Smooth muscle cell (in vitro differentiated cells): Measurements from ENCODE around the gene ZDHHC14. TPM values are rescaled to one million over a fixed set of nuclear protein-coding genes. Genes with fewer than 3 reads are reported as not detected.
A peak's percentile ranks its signal among the peaks of the same experiment; 100 is the strongest.

ENCODE experiments used
- DNase-seq: peaks from one replicate; lab custom pipeline; 2025; ENCODE audit not compliant: unreplicated experiment; lab: John Stamatoyannopoulos, UW
- H2AFZ ChIP-seq: fragments of 200-600 bp; sonication (generic); 2 replicates; pipeline ENCODE4 v1.6.0; 2016; ENCODE audit warnings: antibody characterized with exemption, low read depth, mild to moderate bottlenecking
- H3F3A ChIP-seq: fragments of 200-600 bp; sonication (generic); 2 replicates; pipeline ENCODE4 v1.6.0; 2017; ENCODE audit warnings: antibody characterized with exemption, low read depth
- H3K27ac ChIP-seq: fragments of 200-600 bp; sonication (generic); 2 replicates; pipeline ENCODE4 v1.5.1; 2016; ENCODE audit warnings: low read depth, mild to moderate bottlenecking
- H3K27me3 ChIP-seq: fragments of 200-600 bp; sonication (generic); 2 replicates; pipeline ENCODE4 v1.6.1; 2016; ENCODE audit warnings: low read depth, mild to moderate bottlenecking
- H3K36me3 ChIP-seq: fragments of 200-600 bp; sonication (generic); 2 replicates; pipeline ENCODE4 v1.5.1; 2016; ENCODE audit warnings: low read depth
- H3K4me1 ChIP-seq: fragments of 200-600 bp; sonication (generic); 2 replicates; pipeline ENCODE4 v1.5.1; 2016; ENCODE audit warnings: low read depth
- H3K4me2 ChIP-seq: fragments of 200-600 bp; sonication (generic); 2 replicates; pipeline ENCODE4 v1.6.0; 2016; ENCODE audit warnings: mild to moderate bottlenecking
- H3K4me3 ChIP-seq: fragments of 200-600 bp; sonication (generic); 2 replicates; pipeline ENCODE4 v1.5.1; 2016; ENCODE audit warnings: mild to moderate bottlenecking
- H3K79me2 ChIP-seq: fragments of 200-600 bp; sonication (generic); 2 replicates; pipeline ENCODE4 v1.6.0; 2016; ENCODE audit warnings: low read depth, mild to moderate bottlenecking
- H3K9ac ChIP-seq: fragments of 200-600 bp; sonication (generic); 2 replicates; pipeline ENCODE4 v1.6.0; 2016; ENCODE audit warnings: low read depth
- H3K9me3 ChIP-seq: fragments of 200-600 bp; sonication (generic); replicated peaks from 2 replicates; pipeline ENCODE4 v1.5.1; 2016; ENCODE audit warnings: low read depth
- H4K20me1 ChIP-seq: fragments of 200-600 bp; sonication (generic); 2 replicates; pipeline ENCODE4 v1.6.0; 2016; ENCODE audit warnings: low read depth
- CTCF ChIP-seq: fragments of 200-600 bp; sonication (generic); IDR thresholded peaks from 2 replicates; pipeline ENCODE4 v1.5.1; 2017; ENCODE audit warnings: borderline replicate concordance, mild to moderate bottlenecking, antibody characterized with exemption; ENCODE audit not compliant: insufficient read depth, poor library complexity, severe bottlenecking
- WGBS: methylation state at CpG from one replicate; pipeline ENCODE4 v1.1.7; 2016; ENCODE audit warnings: low lambda C conversion rate; 5-methylcytosine and 5-hydroxymethylcytosine counted together
- polyA plus RNA-seq: library from polyadenylated mRNA; unstranded; fragments of >200 nt; fragmentation: Nextera tagmentation; extraction: Ambion mirVana; gene quantifications from 2 replicates; pipeline ENCODE4 v1.2.1, GENCODE V29; 2016
- total RNA-seq: library from RNA; depleted of rRNA; stranded (reverse); fragments of >200 nt; gene quantifications from 2 replicates; pipeline ENCODE4 v1.2.3, GENCODE V29; 2014

Gene ZDHHC14
- total and polyA plus RNA-seq, 2 experiments from 2014 or later: 1.3 to 1.6 TPM

DNA sequence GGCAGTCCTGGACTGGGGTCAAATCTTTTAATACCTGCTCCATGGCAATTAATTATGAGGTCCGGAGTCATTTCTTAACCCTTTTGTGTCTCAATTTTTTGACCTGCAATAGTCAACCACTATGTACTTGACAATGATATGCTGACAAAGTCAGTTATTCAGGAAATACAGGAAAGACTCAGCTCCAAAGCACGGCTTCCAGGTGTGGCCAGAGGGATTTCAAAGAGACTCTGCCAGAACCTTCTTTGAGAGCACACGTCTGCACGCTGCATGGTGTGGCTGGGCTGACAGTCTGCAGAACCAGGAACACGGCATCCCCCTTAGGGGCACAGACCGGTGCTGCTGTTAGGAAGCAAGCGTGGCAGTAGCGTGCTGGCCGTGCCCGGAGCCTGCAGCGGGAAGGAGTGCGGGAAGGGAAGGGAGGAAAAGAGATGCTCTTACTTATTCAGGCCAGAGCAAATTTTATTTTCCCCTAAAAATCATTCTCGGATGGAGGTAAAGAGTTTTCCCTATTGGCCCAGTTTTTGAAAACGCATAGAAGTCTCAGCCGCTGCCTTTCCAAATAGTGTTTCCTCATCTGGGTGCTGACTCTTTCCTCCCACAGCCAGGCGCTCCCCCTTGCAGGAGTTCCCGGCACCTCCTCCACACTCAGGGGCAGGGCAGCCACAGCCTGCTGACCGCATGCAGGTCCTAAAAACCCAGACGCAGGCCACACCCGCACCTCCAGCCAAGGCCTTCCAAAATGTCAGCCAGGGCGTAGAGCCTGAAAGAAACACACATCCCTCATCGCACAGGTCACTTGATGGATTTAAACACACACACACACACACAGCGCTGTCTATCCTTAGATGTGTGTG is 254.6 kb downstream of the ZDHHC14 start:
- no peaks in the 10 kb centered on the region for H3F3A ChIP-seq
- H3K4me3 ChIP-seq: no peak overlapping the region
- no peaks in the 10 kb centered on the region for H3K79me2 ChIP-seq
- DNase-seq: no peak
- H3K4me1 ChIP-seq: peaks cover 13% of the 10 kb centered on the region
- no peaks in the 10 kb centered on the region for H3K9me3 ChIP-seq
- no peaks in the 10 kb centered on the region for H4K20me1 ChIP-seq
- no peaks in the 10 kb centered on the region for H3K27me3 ChIP-seq
- TF ChIP-seq CTCF: no peak
- no peaks in the 10 kb centered on the region for H3K36me3 ChIP-seq
- no peak overlapping the region for H3K9ac ChIP-seq
- H3K4me2 ChIP-seq: peak overlapping the region; percentile 24
- H2AFZ ChIP-seq: no peak overlapping the region
- 79% methylated on average over 23 of the region's 23 CpGs for WGBS
- no peak overlapping the region for H3K27ac ChIP-seq

- H3K4me2 ChIP-seq: no peak overlapping the region
- no peaks in the 10 kb centered on the region for H3K9me3 ChIP-seq
- no peaks in the 10 kb centered on the region for H3K36me3 ChIP-seq
- no peaks in the 10 kb centered on the region for H3F3A ChIP-seq
- no peaks in the 10 kb centered on the region for H4K20me1 ChIP-seq
- H2AFZ ChIP-seq: no peak overlapping the region
- no peaks in the 10 kb centered on the region for H3K79me2 ChIP-seq
- H3K4me1 ChIP-seq: no peaks in the 10 kb centered on the region
- no peak for DNase-seq
- WGBS: 74% methylated on average over 5 of the region's 5 CpGs
- H3K4me3 ChIP-seq: no peak overlapping the region
- H3K27ac ChIP-seq: no peak overlapping the region
- H3K9ac ChIP-seq: no peak overlapping the region
- TF ChIP-seq CTCF: no peak
- no peaks in the 10 kb centered on the region for H3K27me3 ChIP-seq
Observed at GRCh38 chr6:157637516-157637915, 256.5 kb downstream of the ZDHHC14 start.

- Histone ChIP-seq H3K9me3 (no peaks in the 10 kb centered on the region), H4K20me1 (no peaks in the 10 kb centered on the region), H3K27me3 (no peaks in the 10 kb centered on the region), H3K4me3 (no peak overlapping the region), H3F3A (no peaks in the 10 kb centered on the region), H3K27ac (no peak overlapping the region), H3K4me1 (no peaks in the 10 kb centered on the region), H3K79me2 (no peaks in the 10 kb centered on the region), H3K36me3 (no peaks in the 10 kb centered on the region), H3K9ac (no peak overlapping the region), H2AFZ (no peak overlapping the region), H3K4me2 (no peak overlapping the region)
- 96% methylated on average over 8 of the region's 8 CpGs for WGBS
- no peak for TF ChIP-seq CTCF
- no peak for DNase-seq
Observed at GRCh38 chr6:157637941-157638662, 257.1 kb downstream of the ZDHHC14 start.
